Sigmoid colon (tissue), 4 donors: ENCODE data around the gene SYT7.

ENCODE experiments used
- POLR2A ChIP-seq, 2 donors: fragments of 450-650 bp; IDR thresholded peaks; one replicate each; pipeline ENCODE4 v1.6.1; 2016; ENCODE audit warnings: antibody characterized with exemption in 2 of 2, mild to moderate bottlenecking in 2 of 2, moderate library complexity in 2 of 2
- POLR2AphosphoS5 ChIP-seq, 4 donors: sonication (generic); formaldehyde crosslinking; IDR thresholded peaks; one replicate each; pipeline ENCODE4 v1.6.1; 2017; ENCODE audit warnings: antibody characterized with exemption in 4 of 4
- TF ChIP-seq, protein P1 (sequence below), 4 experiments: fragments of 450-650 bp in 3 of 4; fragments of 200-600 bp in 1 of 4; IDR thresholded peaks; one replicate each; pipeline ENCODE4 v1.5.1; 2016 to 2019; ENCODE audit warnings: antibody characterized with exemption in 4 of 4, mild to moderate bottlenecking in 3 of 4, moderate library complexity in 2 of 4

- TF ChIP-seq, protein P1, sequence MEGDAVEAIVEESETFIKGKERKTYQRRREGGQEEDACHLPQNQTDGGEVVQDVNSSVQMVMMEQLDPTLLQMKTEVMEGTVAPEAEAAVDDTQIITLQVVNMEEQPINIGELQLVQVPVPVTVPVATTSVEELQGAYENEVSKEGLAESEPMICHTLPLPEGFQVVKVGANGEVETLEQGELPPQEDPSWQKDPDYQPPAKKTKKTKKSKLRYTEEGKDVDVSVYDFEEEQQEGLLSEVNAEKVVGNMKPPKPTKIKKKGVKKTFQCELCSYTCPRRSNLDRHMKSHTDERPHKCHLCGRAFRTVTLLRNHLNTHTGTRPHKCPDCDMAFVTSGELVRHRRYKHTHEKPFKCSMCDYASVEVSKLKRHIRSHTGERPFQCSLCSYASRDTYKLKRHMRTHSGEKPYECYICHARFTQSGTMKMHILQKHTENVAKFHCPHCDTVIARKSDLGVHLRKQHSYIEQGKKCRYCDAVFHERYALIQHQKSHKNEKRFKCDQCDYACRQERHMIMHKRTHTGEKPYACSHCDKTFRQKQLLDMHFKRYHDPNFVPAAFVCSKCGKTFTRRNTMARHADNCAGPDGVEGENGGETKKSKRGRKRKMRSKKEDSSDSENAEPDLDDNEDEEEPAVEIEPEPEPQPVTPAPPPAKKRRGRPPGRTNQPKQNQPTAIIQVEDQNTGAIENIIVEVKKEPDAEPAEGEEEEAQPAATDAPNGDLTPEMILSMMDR (IDR thresholded peaks at IDR 0.05) = no peak
- TF ChIP-seq POLR2AphosphoS5 (IDR thresholded peaks at IDR 0.05) (no peak), POLR2A (IDR thresholded peaks at IDR 0.05) (no peak)
Measured at GRCh38 chr11:61539831-61540357, 41.0 kb downstream of the SYT7 start.
